Fibroblast of lung (primary cell): Measurements from ENCODE around the gene FAT2. TPM values are rescaled to one million over a fixed set of nuclear protein-coding genes. Genes with fewer than 3 reads are reported as not detected.

Experiments
- DNase-seq, 2 donors: peaks; one replicate each; pipeline versions ENCODE4 v3.0.0 to v3.0.0-alpha.2; 2010; ENCODE audit warnings: low read depth in 2 of 2
- H2AFZ ChIP-seq: 2 replicates; pipeline ENCODE4 v1.5.1; 2012; ENCODE audit warnings: low read length, control low read depth, inconsistent platforms
- H3K27ac ChIP-seq: 2 replicates; pipeline ENCODE4 v1.5.1; 2011; ENCODE audit warnings: low read length, control low read depth; ENCODE audit not compliant: insufficient read depth
- H3K27me3 ChIP-seq: 2 replicates; pipeline ENCODE4 v1.5.1; 2011; ENCODE audit warnings: mild to moderate bottlenecking, low read length; ENCODE audit not compliant: control insufficient read depth, insufficient read depth
- H3K36me3 ChIP-seq: 2 replicates; pipeline ENCODE4 v1.5.1; 2011; ENCODE audit warnings: low read length; ENCODE audit not compliant: control insufficient read depth, insufficient read depth
- H3K4me1 ChIP-seq: 2 replicates; pipeline ENCODE4 v1.5.1; 2011; ENCODE audit warnings: low read length; ENCODE audit not compliant: control insufficient read depth, insufficient read depth; ENCODE audit errors: extremely low read depth
- H3K4me2 ChIP-seq: 2 replicates; pipeline ENCODE4 v1.5.1; 2011; ENCODE audit warnings: low read length, control low read depth; ENCODE audit not compliant: insufficient read depth; ENCODE audit errors: extremely low read depth
- H3K4me3 ChIP-seq, 4 experiments: fragments of 200-600 bp in 1 of 4; sonication (generic) in 1 of 4; replicated peaks in 1 of 4; 2 replicates each; pipeline ENCODE4 v1.5.1; 2011 to 2016; ENCODE audit warnings: low read length in 4 of 4, low read depth in 3 of 4, mild to moderate bottlenecking in 3 of 4, control low read depth in 2 of 4, inconsistent platforms in 1 of 4, mixed read lengths in 1 of 4; ENCODE audit not compliant: insufficient read depth in 1 of 4; ENCODE audit errors: control extremely low read depth in 1 of 4
- H3K79me2 ChIP-seq: 2 replicates; pipeline ENCODE4 v1.5.1; 2012; ENCODE audit warnings: mild to moderate bottlenecking, low read length, inconsistent platforms; ENCODE audit not compliant: control insufficient read depth, insufficient read depth
- H3K9ac ChIP-seq: 2 replicates; pipeline ENCODE4 v1.5.1; 2011; ENCODE audit warnings: mild to moderate bottlenecking, low read length, control low read depth; ENCODE audit not compliant: insufficient read depth
- H3K9me3 ChIP-seq: 2 replicates; pipeline ENCODE4 v1.5.1; 2012; ENCODE audit warnings: low read depth, low read length; ENCODE audit not compliant: control insufficient read depth, insufficient read depth
- H4K20me1 ChIP-seq: 2 replicates; pipeline ENCODE4 v1.5.1; 2011; ENCODE audit warnings: low read length; ENCODE audit not compliant: control insufficient read depth, insufficient read depth; ENCODE audit errors: extremely low read depth
- EZH2 ChIP-seq: IDR thresholded peaks from 2 replicates; pipeline ENCODE4 v1.5.1; 2012; ENCODE audit warnings: low read length, control low read depth, mild to moderate bottlenecking; ENCODE audit errors: missing control alignments
- polyA plus RNA-seq, 2 donors: library from polyadenylated mRNA; depleted of rRNA in 1 of 2; stranded (reverse) in 1 of 2; unstranded in 1 of 2; fragments of >200 nt; gene quantifications; 2 replicates each; pipeline ENCODE4 v1.2.1, GENCODE V29; 2011 to 2012; ENCODE audit warnings: missing spikeins in 1 of 2
- total RNA-seq: library from RNA; depleted of rRNA; stranded (reverse); fragments of >200 nt; gene quantifications from 2 replicates; pipeline ENCODE4 v1.2.1, GENCODE V29; 2014
- TF ChIP-seq, protein P1 (sequence below), 2 donors: IDR thresholded peaks in 1 of 2; conservative IDR thresholded peaks in 1 of 2; 1 replicate in 1 of 2; 2 replicates in 1 of 2; pipeline ENCODE4 v1.5.1; 2011 to 2012; ENCODE audit warnings: low read length in 2 of 2, control low read depth in 1 of 2, inconsistent platforms in 1 of 2, low read depth in 1 of 2, mild to moderate bottlenecking in 1 of 2

FAT2 gene
- total and polyA plus RNA-seq, 2 donors (not counting 1 experiment from before 2014, with no cell fraction given), result under 0.01 TPM; not detected in 1

DNA sequence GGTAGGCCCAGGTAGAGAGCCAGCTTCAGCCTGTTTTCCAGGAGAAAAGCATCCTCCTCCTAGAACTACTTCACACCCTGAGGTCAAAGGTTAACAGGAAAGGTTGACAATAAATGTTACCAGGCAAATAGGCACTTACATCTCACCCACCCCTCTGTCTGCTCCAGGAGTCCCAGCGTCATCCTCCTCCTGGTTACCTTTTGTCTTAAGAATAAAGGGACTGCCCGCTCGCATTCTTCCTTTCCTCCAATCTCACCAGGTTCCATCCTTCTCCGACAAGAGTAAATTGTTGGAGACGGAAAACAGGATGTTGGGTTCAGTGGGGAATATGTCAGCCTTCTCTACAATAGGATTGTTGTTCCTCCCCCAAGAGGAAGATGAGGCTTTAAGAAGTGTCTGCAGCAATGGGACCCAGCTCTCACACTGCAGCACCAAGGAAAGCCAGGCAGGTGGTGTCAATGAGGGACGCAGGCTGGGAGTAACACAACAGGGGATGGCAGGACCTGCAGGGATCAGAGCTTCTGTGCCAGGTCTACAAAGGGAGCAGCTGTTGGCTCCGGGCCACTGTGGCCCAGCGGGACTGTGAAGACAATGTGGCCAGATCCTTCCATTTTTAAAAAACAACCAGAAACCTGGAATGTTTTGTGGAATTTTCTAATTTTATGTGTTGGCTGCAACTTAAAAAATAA is 29.0 kb downstream of the FAT2 start:
- Histone ChIP-seq H3K4me2 (no peak overlapping the region), H2AFZ (no peak overlapping the region), H4K20me1 (no peaks in the 10 kb centered on the region), H3K4me1 (no peaks in the 10 kb centered on the region), H3K9ac (no peak overlapping the region), H3K36me3 (no peaks in the 10 kb centered on the region), H3K4me3 (no peak overlapping the region), H3K27ac (no peak overlapping the region), H3K27me3 (no peaks in the 10 kb centered on the region), H3K9me3 (no peaks in the 10 kb centered on the region), H3K79me2 (no peaks in the 10 kb centered on the region)
- TF ChIP-seq, protein P1, sequence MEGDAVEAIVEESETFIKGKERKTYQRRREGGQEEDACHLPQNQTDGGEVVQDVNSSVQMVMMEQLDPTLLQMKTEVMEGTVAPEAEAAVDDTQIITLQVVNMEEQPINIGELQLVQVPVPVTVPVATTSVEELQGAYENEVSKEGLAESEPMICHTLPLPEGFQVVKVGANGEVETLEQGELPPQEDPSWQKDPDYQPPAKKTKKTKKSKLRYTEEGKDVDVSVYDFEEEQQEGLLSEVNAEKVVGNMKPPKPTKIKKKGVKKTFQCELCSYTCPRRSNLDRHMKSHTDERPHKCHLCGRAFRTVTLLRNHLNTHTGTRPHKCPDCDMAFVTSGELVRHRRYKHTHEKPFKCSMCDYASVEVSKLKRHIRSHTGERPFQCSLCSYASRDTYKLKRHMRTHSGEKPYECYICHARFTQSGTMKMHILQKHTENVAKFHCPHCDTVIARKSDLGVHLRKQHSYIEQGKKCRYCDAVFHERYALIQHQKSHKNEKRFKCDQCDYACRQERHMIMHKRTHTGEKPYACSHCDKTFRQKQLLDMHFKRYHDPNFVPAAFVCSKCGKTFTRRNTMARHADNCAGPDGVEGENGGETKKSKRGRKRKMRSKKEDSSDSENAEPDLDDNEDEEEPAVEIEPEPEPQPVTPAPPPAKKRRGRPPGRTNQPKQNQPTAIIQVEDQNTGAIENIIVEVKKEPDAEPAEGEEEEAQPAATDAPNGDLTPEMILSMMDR (conservative IDR thresholded peaks at IDR 0.05 in 1 of 2, IDR thresholded peaks at IDR 0.05 in 1 of 2; ENCODE audit: low read depth in 1 of 2, low read length in 2 of 2), result no peak
- no peak for TF ChIP-seq EZH2
- no peak for DNase-seq

DNA sequence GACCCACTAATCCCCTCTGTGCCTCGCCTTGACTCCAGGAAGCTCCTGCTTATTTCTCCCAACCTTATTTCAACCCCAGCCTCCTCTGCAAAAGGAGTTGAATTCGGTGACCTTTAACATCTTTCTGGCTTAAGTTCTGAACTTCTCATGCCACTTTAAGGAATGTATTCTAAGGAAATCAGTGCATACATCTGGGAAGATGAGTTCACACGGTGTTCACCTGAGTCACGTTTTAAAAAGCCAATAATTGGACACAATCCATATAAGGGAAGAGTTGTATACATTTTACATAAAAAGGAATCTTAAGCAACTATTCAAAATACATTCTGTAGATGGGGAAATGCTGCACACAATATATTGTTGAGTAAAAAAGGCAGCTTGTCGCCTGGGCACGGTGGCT is 33.2 kb downstream of the FAT2 start:
- Histone ChIP-seq H3K27ac (no peak overlapping the region), H3K36me3 (no peaks in the 10 kb centered on the region), H3K27me3 (no peaks in the 10 kb centered on the region), H3K4me3 (no peak overlapping the region), H4K20me1 (no peaks in the 10 kb centered on the region), H3K4me1 (no peaks in the 10 kb centered on the region), H3K79me2 (no peaks in the 10 kb centered on the region), H3K9ac (no peak overlapping the region), H3K9me3 (no peaks in the 10 kb centered on the region), H3K4me2 (no peak overlapping the region), H2AFZ (no peak overlapping the region)
- TF ChIP-seq EZH2, result no peak
- TF ChIP-seq, protein P1 (conservative IDR thresholded peaks at IDR 0.05 in 1 of 2, IDR thresholded peaks at IDR 0.05 in 1 of 2; ENCODE audit: low read depth in 1 of 2, low read length in 2 of 2), result no peak
- DNase-seq, result no peak

DNA sequence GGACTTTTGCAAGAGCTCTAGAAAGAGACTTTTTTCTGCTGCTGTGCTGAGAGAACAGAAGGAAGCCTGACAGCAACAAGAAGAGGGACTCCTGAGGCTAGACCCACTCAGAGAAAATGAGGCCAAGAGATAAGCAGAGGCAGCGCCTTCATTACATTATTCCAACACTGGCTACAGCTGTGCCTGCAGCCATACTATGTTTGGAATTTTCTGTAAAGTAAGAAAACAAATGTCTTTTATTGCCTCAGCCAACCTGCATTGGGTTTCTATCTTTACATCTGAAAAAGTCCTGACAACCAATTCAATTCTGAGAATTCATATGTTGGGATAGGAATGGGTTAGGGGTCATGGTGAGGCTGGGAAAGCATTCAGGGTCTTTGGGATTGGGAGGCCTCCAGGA is 33.7 kb downstream of the FAT2 start:
- no peak overlapping the region for H3K4me2 ChIP-seq
- H3K9me3 ChIP-seq, result no peaks in the 10 kb centered on the region
- H3K4me3 ChIP-seq, result no peak overlapping the region
- no peaks in the 10 kb centered on the region for H4K20me1 ChIP-seq
- no peak for DNase-seq
- H3K27ac ChIP-seq, result no peak overlapping the region
- no peak overlapping the region for H2AFZ ChIP-seq
- no peaks in the 10 kb centered on the region for H3K27me3 ChIP-seq
- no peak overlapping the region for H3K9ac ChIP-seq
- no peak for TF ChIP-seq EZH2
- TF ChIP-seq, protein P1 (conservative IDR thresholded peaks at IDR 0.05 in 1 of 2, IDR thresholded peaks at IDR 0.05 in 1 of 2; ENCODE audit: low read depth in 1 of 2, low read length in 2 of 2), result no peak
- H3K4me1 ChIP-seq, result no peaks in the 10 kb centered on the region
- H3K79me2 ChIP-seq, result no peaks in the 10 kb centered on the region
- H3K36me3 ChIP-seq, result no peaks in the 10 kb centered on the region
